ENCODE results near the gene E4F1. TPM values are rescaled to one million over a fixed set of nuclear protein-coding genes. Genes with fewer than 3 reads are reported as not detected.

Gene E4F1
- total and polyA plus RNA-seq, 2 experiments from 2014 or later: 13.5 to 32.7 TPM

DNA sequence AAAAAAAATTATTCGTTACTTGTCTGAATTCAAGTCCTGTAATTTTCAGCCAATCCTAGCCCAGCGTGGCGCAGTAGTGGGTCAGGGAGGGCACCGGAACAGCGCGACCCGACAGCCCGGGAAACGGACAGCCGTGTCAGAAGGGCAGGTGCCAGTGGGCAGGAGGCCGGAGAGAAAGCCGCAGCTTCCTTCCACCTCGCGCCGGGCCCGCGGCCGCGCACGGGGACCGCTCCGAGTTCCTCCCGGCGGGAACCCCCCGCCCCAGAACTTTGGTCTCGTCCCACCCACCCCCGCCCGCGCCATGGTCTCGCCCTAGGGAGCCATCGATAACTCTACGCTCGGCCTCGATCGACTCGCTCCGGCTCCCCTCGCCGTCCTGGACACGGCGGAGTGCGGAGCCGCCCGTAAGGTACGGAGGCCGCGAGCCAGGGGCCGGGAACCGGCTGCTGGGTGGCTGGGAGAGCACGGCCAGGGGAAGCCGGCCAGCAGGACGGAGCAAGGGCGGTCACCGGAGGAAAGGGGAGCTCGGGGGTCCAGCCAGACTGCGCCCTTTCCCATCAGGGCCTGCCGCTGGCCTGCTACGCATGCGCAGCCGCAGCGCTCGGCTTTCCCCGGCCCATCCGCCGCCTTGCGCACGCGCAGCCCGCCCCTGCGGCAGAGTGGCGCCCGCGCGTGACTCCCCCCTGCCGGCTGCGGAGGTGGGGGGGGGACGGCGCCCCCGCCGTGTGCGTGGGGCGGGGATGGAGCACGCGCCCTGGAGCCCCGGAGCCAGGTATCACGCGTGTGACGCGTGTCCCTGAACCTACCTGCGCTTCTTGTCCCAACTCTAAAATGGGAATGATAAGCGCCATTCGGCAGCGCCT lies 18.1 kb upstream of the E4F1 start, which contains the start of gene MLST8:
Gene MLST8 (plus strand): TSS at position 351 of the 863 bp plus-strand sequence. CDS start 632 bp downstream, outside the sequence.
- peaks cover 16% of the 10 kb centered on the region for H3K79me2 ChIP-seq (ENCODE audit: insufficient read depth)
- H3K9ac ChIP-seq: peak within 1 kb of the TSS; percentile 86
- no peaks in the 10 kb centered on the region for H3F3A ChIP-seq (ENCODE audit: insufficient read depth)
- TF ChIP-seq EZH2 (IDR thresholded peaks at IDR 0.05; ENCODE audit: insufficient read depth, poor library complexity, severe bottlenecking): no peak
- TF ChIP-seq EZH2phosphoT487 (IDR thresholded peaks at IDR 0.05; ENCODE audit: insufficient read depth, low read depth): no peak
- peak within 1 kb of the TSS; percentile 82 for H3K4me2 ChIP-seq (ENCODE audit: unreplicated experiment)
- H3K4me1 ChIP-seq (ENCODE audit: insufficient read depth): peaks cover 3% of the 10 kb centered on the region; the same call in 1 of the 2 replicates
- no peaks in the 10 kb centered on the region for H3K9me2 ChIP-seq (ENCODE audit: insufficient read depth)
- H2AFZ ChIP-seq: peak within 1 kb of the TSS; percentile 93
- H3K27me3 ChIP-seq (replicated peaks; ENCODE audit: insufficient read depth): no peaks in the 10 kb centered on the region
- H3K36me3 ChIP-seq (ENCODE audit: low read depth): no peaks in the 10 kb centered on the region
- DNase-seq: peak; percentile 91
- H3K27ac ChIP-seq: peak within 1 kb of the TSS; percentile 69
- no peaks in the 10 kb centered on the region for H4K20me1 ChIP-seq (ENCODE audit: insufficient read depth)
- H3K9me3 ChIP-seq (ENCODE audit: low read depth): no peaks in the 10 kb centered on the region
- H3K4me3 ChIP-seq: peak within 1 kb of the TSS; percentile 83
- 1 to 2% methylated on average over 47 to 61 of the region's 93 CpGs for WGBS, 2 experiments (ENCODE audit: low coverage in 1 of 2, low lambda C conversion rate in 2 of 2, missing lambda C conversion rate in 2 of 2)
- in situ Hi-C loops (cut with MboI): no loop called here

DNA sequence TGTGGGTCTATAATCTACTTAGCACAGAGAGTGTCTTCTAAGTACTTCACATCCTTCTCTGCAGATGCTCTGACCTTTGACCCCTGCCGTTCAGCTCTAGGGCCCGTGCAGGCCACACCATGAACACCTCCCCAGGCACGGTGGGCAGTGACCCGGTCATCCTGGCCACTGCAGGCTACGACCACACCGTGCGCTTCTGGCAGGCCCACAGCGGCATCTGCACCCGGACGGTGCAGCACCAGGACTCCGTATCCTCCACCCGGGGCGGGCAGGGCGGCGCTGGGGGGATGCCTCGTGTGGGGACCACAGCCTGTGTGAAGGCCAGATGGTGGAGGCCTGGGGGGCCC lies 17.5 kb upstream of the E4F1 start:
- Histone ChIP-seq H3K4me2 (ENCODE audit: unreplicated experiment) (peak overlapping the region; percentile 82), H3F3A (ENCODE audit: insufficient read depth) (no peaks in the 10 kb centered on the region), H3K4me1 (ENCODE audit: insufficient read depth) (peaks cover 3% of the 10 kb centered on the region; the same call in 1 of the 2 replicates), H3K9me3 (ENCODE audit: low read depth) (no peaks in the 10 kb centered on the region), H3K79me2 (ENCODE audit: insufficient read depth) (peaks cover 16% of the 10 kb centered on the region), H2AFZ (peak overlapping the region; percentile 93; the same call in 1 of the 2 replicates), H4K20me1 (ENCODE audit: insufficient read depth) (no peaks in the 10 kb centered on the region), H3K36me3 (ENCODE audit: low read depth) (no peaks in the 10 kb centered on the region), H3K9ac (peak overlapping the region; percentile 86), H3K27me3 (replicated peaks; ENCODE audit: insufficient read depth) (no peaks in the 10 kb centered on the region), H3K9me2 (ENCODE audit: insufficient read depth) (no peaks in the 10 kb centered on the region), H3K4me3 (peak overlapping the region; percentile 83), H3K27ac (peak overlapping the region; percentile 69)
- 3% methylated on average over 14 to 16 of the region's 16 CpGs for WGBS, 2 experiments (ENCODE audit: low coverage in 1 of 2, low lambda C conversion rate in 2 of 2, missing lambda C conversion rate in 2 of 2)
- in situ Hi-C loops (cut with MboI): no loop called here
- TF ChIP-seq EZH2phosphoT487 (IDR thresholded peaks at IDR 0.05; ENCODE audit: insufficient read depth, low read depth) (no peak), EZH2 (IDR thresholded peaks at IDR 0.05; ENCODE audit: insufficient read depth, poor library complexity, severe bottlenecking) (no peak)
- peak; percentile 40 for DNase-seq

DNA sequence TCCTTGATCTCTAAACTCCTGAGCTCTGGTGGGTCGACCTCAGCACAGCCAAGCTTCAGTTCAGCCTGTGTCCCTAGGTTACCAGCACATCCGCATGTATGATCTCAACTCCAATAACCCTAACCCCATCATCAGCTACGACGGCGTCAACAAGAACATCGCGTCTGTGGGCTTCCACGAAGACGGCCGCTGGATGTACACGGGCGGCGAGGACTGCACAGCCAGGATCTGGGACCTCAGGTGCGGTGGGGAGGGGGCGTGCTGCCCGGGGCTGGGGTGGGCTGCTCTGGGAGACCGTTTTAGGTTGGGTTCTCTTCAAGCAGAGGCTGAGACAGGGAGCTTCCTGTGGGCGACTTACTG lies 17.0 kb upstream of the E4F1 start:
- Histone ChIP-seq H2AFZ (no peak overlapping the region), H3K79me2 (ENCODE audit: insufficient read depth) (peaks cover 16% of the 10 kb centered on the region), H3K9ac (peak overlapping the region; percentile 86), H3K36me3 (ENCODE audit: low read depth) (no peaks in the 10 kb centered on the region), H3K4me2 (ENCODE audit: unreplicated experiment) (peak overlapping the region; percentile 82), H3K4me1 (ENCODE audit: insufficient read depth) (peaks cover 3% of the 10 kb centered on the region; the same call in 1 of the 2 replicates), H4K20me1 (ENCODE audit: insufficient read depth) (no peaks in the 10 kb centered on the region), H3K9me2 (ENCODE audit: insufficient read depth) (no peaks in the 10 kb centered on the region), H3K27me3 (replicated peaks; ENCODE audit: insufficient read depth) (no peaks in the 10 kb centered on the region), H3F3A (ENCODE audit: insufficient read depth) (no peaks in the 10 kb centered on the region), H3K27ac (no peak overlapping the region), H3K9me3 (ENCODE audit: low read depth) (no peaks in the 10 kb centered on the region), H3K4me3 (peak overlapping the region; percentile 83)
- 89 to 90% methylated on average over 18 of the region's 18 CpGs for WGBS, 2 experiments (ENCODE audit: low coverage in 1 of 2, low lambda C conversion rate in 2 of 2, missing lambda C conversion rate in 2 of 2)
- no peak for DNase-seq
- TF ChIP-seq EZH2 (IDR thresholded peaks at IDR 0.05; ENCODE audit: insufficient read depth, poor library complexity, severe bottlenecking): no peak
- in situ Hi-C loops (cut with MboI): no loop called here

DNA sequence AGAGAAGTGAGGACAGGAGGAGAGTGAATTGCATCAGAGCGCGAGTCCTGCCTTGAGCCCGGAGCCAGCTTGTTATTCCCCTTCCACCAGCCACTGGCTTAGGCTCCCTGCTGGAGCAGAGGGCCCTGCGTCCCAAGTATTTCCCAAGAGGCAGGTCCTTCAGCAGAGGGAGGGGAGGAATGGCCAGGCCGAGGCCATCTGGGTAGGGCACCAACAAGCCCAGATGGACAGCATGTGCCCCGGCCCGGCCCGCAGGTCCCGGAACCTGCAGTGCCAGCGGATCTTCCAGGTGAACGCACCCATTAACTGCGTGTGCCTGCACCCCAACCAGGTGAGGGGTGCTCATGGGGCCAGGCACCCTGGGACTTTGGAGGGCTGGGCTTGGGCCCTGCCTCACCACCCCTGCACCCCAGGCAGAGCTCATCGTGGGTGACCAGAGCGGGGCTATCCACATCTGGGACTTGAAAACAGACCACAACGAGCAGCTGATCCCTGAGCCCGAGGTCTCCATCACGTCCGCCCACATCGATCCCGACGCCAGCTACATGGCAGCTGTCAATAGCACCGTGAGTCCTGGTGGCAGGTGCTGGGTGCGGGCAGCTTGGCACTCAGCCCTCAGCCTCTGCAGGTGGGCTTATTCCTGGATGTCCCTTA lies 16.5 kb upstream of the E4F1 start:
- Histone ChIP-seq H3F3A (ENCODE audit: insufficient read depth) (no peaks in the 10 kb centered on the region), H3K4me3 (no peak overlapping the region), H3K9ac (no peak overlapping the region), H3K4me2 (ENCODE audit: unreplicated experiment) (no peak overlapping the region), H4K20me1 (ENCODE audit: insufficient read depth) (no peaks in the 10 kb centered on the region), H2AFZ (no peak overlapping the region), H3K9me2 (ENCODE audit: insufficient read depth) (no peaks in the 10 kb centered on the region), H3K4me1 (ENCODE audit: insufficient read depth) (peaks cover 3% of the 10 kb centered on the region; the same call in 1 of the 2 replicates), H3K36me3 (ENCODE audit: low read depth) (no peaks in the 10 kb centered on the region), H3K9me3 (ENCODE audit: low read depth) (no peaks in the 10 kb centered on the region), H3K27me3 (replicated peaks; ENCODE audit: insufficient read depth) (no peaks in the 10 kb centered on the region), H3K79me2 (ENCODE audit: insufficient read depth) (peaks cover 20% of the 10 kb centered on the region), H3K27ac (no peak overlapping the region)
- 94 to 95% methylated on average over 22 to 23 of the region's 23 CpGs for WGBS, 2 experiments (ENCODE audit: low coverage in 1 of 2, low lambda C conversion rate in 2 of 2, missing lambda C conversion rate in 2 of 2)
- in situ Hi-C loops (cut with MboI): no loop called here
- no peak for DNase-seq
- TF ChIP-seq EZH2phosphoT487 (IDR thresholded peaks at IDR 0.05; ENCODE audit: insufficient read depth, low read depth) (no peak), EZH2 (IDR thresholded peaks at IDR 0.05; ENCODE audit: insufficient read depth, poor library complexity, severe bottlenecking) (no peak)
